Measurements from ENCODE around the gene ZNF511.
A peak's percentile ranks its signal among the peaks of the same experiment; 100 is the strongest.

Gene ZNF511

GRCh38 chr10:133354672-133355240, 46.0 kb downstream of the ZNF511 start:
- TF ChIP-seq POLR2A (IDR thresholded peaks at IDR 0.05; ENCODE audit: extremely low read depth, insufficient read length) (no peak), MAX (IDR thresholded peaks at IDR 0.05; ENCODE audit: low read depth, low read length) (no peak), CTCF (IDR thresholded peaks at IDR 0.05; ENCODE audit: low read depth, low read length) (no peak), MYC (IDR thresholded peaks at IDR 0.05; ENCODE audit: low read depth, low read length) (no peak)
- no peak overlapping the region for H3K4me3 ChIP-seq (ENCODE audit: low read depth, low read length)
- DNase-seq (ENCODE audit: low read depth) = no peak

GRCh38 chr10:133355266-133355665, 46.6 kb downstream of the ZNF511 start:
- DNase-seq (ENCODE audit: low read depth) = no peak
- H3K4me3 ChIP-seq (ENCODE audit: low read depth, low read length) = no peak overlapping the region
- TF ChIP-seq MYC (IDR thresholded peaks at IDR 0.05; ENCODE audit: low read depth, low read length) (no peak), MAX (IDR thresholded peaks at IDR 0.05; ENCODE audit: low read depth, low read length) (no peak), CTCF (IDR thresholded peaks at IDR 0.05; ENCODE audit: low read depth, low read length) (no peak), POLR2A (IDR thresholded peaks at IDR 0.05; ENCODE audit: extremely low read depth, insufficient read length) (no peak)

GRCh38 chr10:133355991-133356390, 47.3 kb downstream of the ZNF511 start:
- TF ChIP-seq MYC (IDR thresholded peaks at IDR 0.05; ENCODE audit: low read depth, low read length) (no peak), POLR2A (IDR thresholded peaks at IDR 0.05; ENCODE audit: extremely low read depth, insufficient read length) (no peak), CTCF (IDR thresholded peaks at IDR 0.05; ENCODE audit: low read depth, low read length) (no peak), MAX (IDR thresholded peaks at IDR 0.05; ENCODE audit: low read depth, low read length) (no peak)
- no peak for DNase-seq (ENCODE audit: low read depth)
- peak overlapping the region; percentile 64 for H3K4me3 ChIP-seq (ENCODE audit: low read depth, low read length)

- H3K4me3 ChIP-seq (ENCODE audit: low read depth, low read length) = peak overlapping the region; percentile 64
- no peak for TF ChIP-seq MAX (IDR thresholded peaks at IDR 0.05; ENCODE audit: low read depth, low read length)
- no peak for TF ChIP-seq POLR2A (IDR thresholded peaks at IDR 0.05; ENCODE audit: extremely low read depth, insufficient read length)
- no peak for TF ChIP-seq CTCF (IDR thresholded peaks at IDR 0.05; ENCODE audit: low read depth, low read length)
- no peak for TF ChIP-seq MYC (IDR thresholded peaks at IDR 0.05; ENCODE audit: low read depth, low read length)
- DNase-seq (ENCODE audit: low read depth) = peak; percentile 63
Measured at GRCh38 chr10:133356549-133357284, 48.0 kb downstream of the ZNF511 start.

GRCh38 chr10:133357285-133358161, 48.8 kb downstream of the ZNF511 start, which contains the start of gene FUOM:
Gene FUOM, minus strand, starts transcription at chr10:133358019. Its CDS starts 12 bp downstream, at chr10:133358007.
- DNase-seq (ENCODE audit: low read depth) = peak; percentile 93
- peak within 1 kb of the TSS; percentile 64 for H3K4me3 ChIP-seq (ENCODE audit: low read depth, low read length)
- TF ChIP-seq POLR2A (IDR thresholded peaks at IDR 0.05; ENCODE audit: extremely low read depth, insufficient read length) = peak; percentile 70
- TF ChIP-seq MAX (IDR thresholded peaks at IDR 0.05; ENCODE audit: low read depth, low read length) = peak; percentile 85
- TF ChIP-seq MYC (IDR thresholded peaks at IDR 0.05; ENCODE audit: low read depth, low read length) = peak; percentile 93
- no peak for TF ChIP-seq CTCF (IDR thresholded peaks at IDR 0.05; ENCODE audit: low read depth, low read length)

Data from NB4 (cell line).